Measurements from ENCODE around the gene EPB41L3. TPM values are rescaled to one million over a fixed set of nuclear protein-coding genes. Genes with fewer than 3 reads are reported as not detected.

Gene EPB41L3
- polyA plus RNA-seq, 1 donor, result 65.5 TPM

DNA sequence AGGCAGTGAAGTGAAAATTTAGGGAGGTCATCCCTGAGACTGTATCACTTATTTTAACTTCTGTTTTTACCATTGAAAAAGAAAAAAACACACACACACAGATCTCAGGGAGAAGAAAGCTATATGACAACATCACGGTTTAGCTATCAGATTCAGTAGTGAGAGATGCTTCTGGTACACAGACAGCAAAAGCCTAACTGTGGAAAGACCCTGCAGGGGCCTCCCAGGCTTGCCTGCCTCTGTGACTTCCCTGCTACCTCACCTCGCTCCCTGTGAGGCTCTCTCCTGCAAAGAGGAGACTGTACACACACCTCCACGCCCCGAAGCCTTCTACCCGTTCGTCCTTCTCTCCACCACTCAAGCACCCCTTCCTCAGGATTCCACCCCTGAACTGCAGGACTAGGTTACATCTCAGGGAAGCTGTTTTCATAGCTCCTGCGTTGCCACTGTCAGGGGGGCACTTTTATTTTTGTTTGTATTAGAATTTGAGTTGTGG is 86.3 kb downstream of the EPB41L3 start:
- no peaks in the 10 kb centered on the region for H3K4me1 ChIP-seq (ENCODE audit: control insufficient read depth, insufficient read depth, low read length)
- no peaks in the 10 kb centered on the region for H3K36me3 ChIP-seq (ENCODE audit: control insufficient read depth, insufficient read depth, low read length)
- WGBS (ENCODE audit: insufficient coverage, low lambda C conversion rate), result 46% methylated on average over 3 of the region's 7 CpGs
- H3K4me3 ChIP-seq (ENCODE audit: low read length), result no peak overlapping the region
- H3K27ac ChIP-seq (ENCODE audit: low read length), result no peak overlapping the region
- H3K27me3 ChIP-seq (ENCODE audit: control insufficient read depth, insufficient read depth, low read length), result no peaks in the 10 kb centered on the region
- no peaks in the 10 kb centered on the region for H3K9me3 ChIP-seq (ENCODE audit: control insufficient read depth, low read depth, low read length)
- DNase-seq, result no peak

DNA sequence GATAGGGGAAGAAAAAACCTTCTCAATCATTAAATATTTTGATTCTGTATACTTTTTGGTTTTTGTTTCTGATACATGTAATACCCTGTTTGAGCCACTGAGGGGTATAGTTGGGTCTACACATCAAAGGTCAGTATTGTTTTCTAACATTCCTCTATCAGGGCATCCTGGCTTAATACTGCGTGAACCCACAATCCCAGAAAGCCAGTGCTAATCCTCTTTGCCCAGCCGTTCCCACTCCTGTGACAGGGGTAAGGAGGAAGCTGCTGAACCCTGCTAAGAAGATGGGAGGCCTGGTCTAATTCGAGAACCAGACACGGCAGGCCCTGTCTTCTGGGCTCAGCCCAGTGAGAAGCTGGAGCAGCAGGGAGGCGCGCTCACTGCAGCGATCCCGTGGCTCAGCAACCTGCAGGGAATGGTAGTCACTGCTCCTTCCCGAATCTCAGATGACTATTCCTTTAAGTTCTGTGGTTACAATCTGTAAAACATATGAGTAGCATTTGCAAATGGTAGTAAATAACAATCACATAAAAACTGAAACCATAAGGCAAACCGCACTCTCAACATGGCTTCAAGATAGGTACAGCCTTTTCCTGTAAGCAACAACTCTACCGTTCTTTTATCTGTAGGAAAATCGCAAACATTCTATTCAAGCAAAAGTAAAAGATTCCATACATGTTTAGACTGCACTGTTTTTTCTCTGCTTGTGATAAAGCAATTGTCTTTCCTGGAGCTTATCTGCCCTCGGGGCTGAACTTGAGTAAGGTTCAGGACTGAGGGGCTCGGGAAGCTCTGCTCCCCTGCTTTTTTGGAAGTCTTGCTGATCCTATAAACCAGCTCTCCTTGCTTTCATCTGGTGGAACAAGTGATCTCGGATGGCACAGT is 87.0 kb downstream of the EPB41L3 start:
- Histone ChIP-seq H3K4me3 (ENCODE audit: low read length) (no peak overlapping the region), H3K27ac (ENCODE audit: low read length) (no peak overlapping the region)

DNA sequence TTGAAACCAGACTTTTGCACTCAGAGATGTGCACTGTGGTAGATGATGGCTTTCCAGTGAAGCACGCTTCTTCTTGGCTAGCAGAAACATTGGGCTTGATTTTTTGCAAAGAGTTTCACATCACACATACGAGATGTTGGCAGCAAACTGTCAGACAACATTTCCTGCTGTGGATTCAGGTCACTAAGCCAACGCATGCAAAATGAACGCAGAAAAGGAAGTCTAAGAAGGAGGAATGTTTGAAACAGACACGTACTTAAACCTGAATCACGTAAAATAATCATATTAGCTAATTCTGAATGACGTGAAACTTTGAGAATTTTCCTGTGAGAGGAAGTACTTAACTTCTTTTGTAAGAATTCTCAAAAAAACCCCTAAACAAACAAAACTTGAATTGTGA is 88.1 kb downstream of the EPB41L3 start:
- Histone ChIP-seq H3K27me3 (ENCODE audit: control insufficient read depth, insufficient read depth, low read length) (no peaks in the 10 kb centered on the region), H3K4me1 (ENCODE audit: control insufficient read depth, insufficient read depth, low read length) (no peaks in the 10 kb centered on the region), H3K9me3 (ENCODE audit: control insufficient read depth, low read depth, low read length) (no peaks in the 10 kb centered on the region), H3K4me3 (ENCODE audit: low read length) (no peak overlapping the region), H3K27ac (ENCODE audit: low read length) (no peak overlapping the region), H3K36me3 (ENCODE audit: control insufficient read depth, insufficient read depth, low read length) (no peaks in the 10 kb centered on the region)
- no peak for DNase-seq
- 97% methylated on average over 5 of the region's 7 CpGs for WGBS (ENCODE audit: insufficient coverage, low lambda C conversion rate)

More for the DNA sequence above, 87.0 kb downstream of the EPB41L3 start:
- Histone ChIP-seq H3K36me3 (ENCODE audit: control insufficient read depth, insufficient read depth, low read length) (no peaks in the 10 kb centered on the region), H3K9me3 (ENCODE audit: control insufficient read depth, low read depth, low read length) (no peaks in the 10 kb centered on the region), H3K4me1 (ENCODE audit: control insufficient read depth, insufficient read depth, low read length) (no peaks in the 10 kb centered on the region), H3K27me3 (ENCODE audit: control insufficient read depth, insufficient read depth, low read length) (no peaks in the 10 kb centered on the region)
- no peak for DNase-seq
- 44% methylated on average over 4 of the region's 15 CpGs for WGBS (ENCODE audit: insufficient coverage, low lambda C conversion rate)

DNA sequence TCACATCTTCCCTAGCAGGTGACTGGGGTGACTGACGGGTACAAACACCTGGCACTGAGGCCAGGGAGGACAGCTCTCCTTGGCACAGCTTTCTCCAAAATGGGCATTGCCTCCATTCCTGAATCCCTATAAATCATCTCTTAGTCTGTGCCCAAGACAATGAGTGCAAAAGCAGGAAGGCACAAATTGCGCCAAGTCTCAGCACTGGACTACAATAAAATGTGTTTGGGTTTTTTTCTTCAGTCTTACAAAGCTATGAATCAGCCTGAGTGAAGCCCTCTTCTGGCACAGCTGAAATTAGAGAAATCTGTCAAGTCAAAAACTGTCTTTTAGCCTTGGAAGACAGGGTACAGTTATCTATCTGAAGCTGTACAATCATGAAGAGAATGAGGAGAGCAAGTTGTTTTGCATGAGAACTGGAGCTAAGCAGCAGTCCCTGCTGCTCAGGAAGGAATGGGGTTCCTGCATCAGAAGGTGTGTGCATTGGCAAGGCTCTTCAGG is 90.8 kb downstream of the EPB41L3 start:
- WGBS (ENCODE audit: insufficient coverage, low lambda C conversion rate), result no CpG with 5 or more reads among the region's 2 CpGs
- no peaks in the 10 kb centered on the region for H3K4me1 ChIP-seq (ENCODE audit: control insufficient read depth, insufficient read depth, low read length)
- no peaks in the 10 kb centered on the region for H3K36me3 ChIP-seq (ENCODE audit: control insufficient read depth, insufficient read depth, low read length)
- H3K4me3 ChIP-seq (ENCODE audit: low read length), result no peak overlapping the region
- no peak overlapping the region for H3K27ac ChIP-seq (ENCODE audit: low read length)
- no peaks in the 10 kb centered on the region for H3K27me3 ChIP-seq (ENCODE audit: control insufficient read depth, insufficient read depth, low read length)
- DNase-seq, result no peak
- no peaks in the 10 kb centered on the region for H3K9me3 ChIP-seq (ENCODE audit: control insufficient read depth, low read depth, low read length)

DNA sequence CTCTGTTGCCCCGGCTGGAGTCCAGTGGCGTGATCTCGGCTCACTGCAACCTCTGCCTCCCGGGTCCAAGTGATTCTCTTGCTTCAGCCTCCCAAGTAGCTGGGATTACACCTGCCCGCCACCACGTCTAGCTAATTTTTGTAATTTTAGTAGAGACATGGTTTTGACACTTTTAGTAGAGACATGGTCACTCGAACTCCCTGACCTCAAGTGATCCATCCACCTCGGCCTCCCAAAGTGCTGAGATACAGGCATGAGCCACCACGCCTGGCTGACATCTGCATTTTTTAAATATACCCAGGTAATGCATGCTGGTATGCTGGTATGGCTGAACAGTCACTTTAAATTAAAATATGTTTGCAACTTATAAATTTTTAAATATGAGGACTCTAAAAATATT is 91.9 kb downstream of the EPB41L3 start:
- no peak overlapping the region for H3K27ac ChIP-seq (ENCODE audit: low read length)
- no peak overlapping the region for H3K4me3 ChIP-seq (ENCODE audit: low read length)
- no peaks in the 10 kb centered on the region for H3K4me1 ChIP-seq (ENCODE audit: control insufficient read depth, insufficient read depth, low read length)
- no peak for DNase-seq
- 100% methylated on average over 2 of the region's 9 CpGs for WGBS (ENCODE audit: insufficient coverage, low lambda C conversion rate)
- H3K27me3 ChIP-seq (ENCODE audit: control insufficient read depth, insufficient read depth, low read length), result no peaks in the 10 kb centered on the region
- H3K9me3 ChIP-seq (ENCODE audit: control insufficient read depth, low read depth, low read length), result no peaks in the 10 kb centered on the region
- H3K36me3 ChIP-seq (ENCODE audit: control insufficient read depth, insufficient read depth, low read length), result no peaks in the 10 kb centered on the region

DNA sequence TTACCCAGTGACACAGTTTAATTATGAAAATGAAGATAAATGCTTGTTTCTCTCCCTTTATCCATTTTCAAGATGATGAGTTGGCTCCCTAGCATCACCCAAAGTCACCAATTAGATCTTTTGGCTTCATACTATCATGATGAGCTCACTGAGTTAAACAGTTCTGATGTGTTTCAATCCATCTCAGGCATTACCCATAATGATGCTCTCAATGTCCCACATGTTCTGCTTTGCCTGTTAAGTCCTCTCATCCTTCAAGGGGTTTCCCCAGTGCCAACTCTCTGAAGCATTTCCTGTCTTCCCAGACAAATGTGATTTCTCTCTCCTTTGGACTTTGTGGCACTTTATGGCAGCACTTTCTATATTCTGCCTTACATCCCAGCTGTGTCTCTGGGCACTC is 92.6 kb downstream of the EPB41L3 start:
- Histone ChIP-seq H3K27ac (ENCODE audit: low read length) (no peak overlapping the region), H3K9me3 (ENCODE audit: control insufficient read depth, low read depth, low read length) (no peaks in the 10 kb centered on the region), H3K36me3 (ENCODE audit: control insufficient read depth, insufficient read depth, low read length) (no peaks in the 10 kb centered on the region), H3K4me3 (ENCODE audit: low read length) (no peak overlapping the region), H3K27me3 (ENCODE audit: control insufficient read depth, insufficient read depth, low read length) (no peaks in the 10 kb centered on the region), H3K4me1 (ENCODE audit: control insufficient read depth, insufficient read depth, low read length) (no peaks in the 10 kb centered on the region)
- DNase-seq, result no peak

DNA sequence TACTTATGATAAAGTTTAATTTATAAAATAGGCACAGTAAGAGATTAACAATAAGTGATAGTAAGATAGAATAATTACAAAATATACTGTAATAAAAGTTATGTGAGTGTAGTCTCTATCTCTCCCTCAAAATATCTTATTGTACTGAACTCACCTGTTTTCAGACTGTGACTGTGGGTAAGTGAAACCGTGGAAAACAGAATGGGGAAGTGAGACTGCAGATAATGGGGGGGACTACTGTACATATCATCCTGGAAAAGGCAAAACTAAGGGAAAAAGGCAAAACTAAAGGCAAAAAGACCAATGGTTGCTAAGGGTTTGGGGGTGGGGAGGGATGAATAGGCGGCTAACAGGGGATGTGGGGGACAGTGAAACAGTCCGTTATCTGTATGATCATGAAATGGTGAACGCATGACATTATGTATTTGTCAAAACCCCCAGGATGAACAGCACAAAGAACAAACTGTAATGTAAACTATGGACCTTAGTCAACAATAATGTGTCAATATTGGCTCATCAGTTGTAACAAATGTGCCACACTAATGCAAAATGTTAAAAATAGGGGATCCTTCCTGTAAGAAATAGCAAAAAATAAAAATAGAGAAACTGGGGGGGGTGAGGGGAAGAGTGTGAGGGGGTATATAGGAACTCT is 93.8 kb downstream of the EPB41L3 start:
- Histone ChIP-seq H3K4me3 (ENCODE audit: low read length) (no peak overlapping the region), H3K27me3 (ENCODE audit: control insufficient read depth, insufficient read depth, low read length) (no peaks in the 10 kb centered on the region), H3K4me1 (ENCODE audit: control insufficient read depth, insufficient read depth, low read length) (no peaks in the 10 kb centered on the region), H3K36me3 (ENCODE audit: control insufficient read depth, insufficient read depth, low read length) (no peaks in the 10 kb centered on the region), H3K9me3 (ENCODE audit: control insufficient read depth, low read depth, low read length) (no peaks in the 10 kb centered on the region), H3K27ac (ENCODE audit: low read length) (no peak overlapping the region)
- WGBS (ENCODE audit: insufficient coverage, low lambda C conversion rate), result 100% methylated on average over 2 of the region's 4 CpGs
- no peak for DNase-seq

DNA sequence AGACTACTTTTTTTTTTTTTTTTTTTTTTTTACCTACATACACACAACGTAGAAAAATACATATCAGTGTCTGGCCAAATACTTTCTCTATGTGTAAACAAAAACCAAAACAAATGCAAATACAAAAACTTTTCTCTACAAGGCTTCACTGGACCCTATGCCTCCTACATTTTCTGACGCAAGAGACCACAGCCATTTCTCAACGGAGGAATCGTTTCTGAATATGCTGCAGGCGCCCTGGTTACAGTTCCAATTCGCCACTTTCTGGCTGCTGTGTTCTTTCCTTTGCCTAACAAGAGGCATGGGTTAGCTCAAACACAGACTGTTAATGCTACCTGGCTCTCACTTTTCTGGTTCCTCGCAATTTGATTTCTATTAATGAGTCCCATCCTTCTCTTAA is 96.4 kb downstream of the EPB41L3 start:
- H3K27ac ChIP-seq (ENCODE audit: low read length), result no peak overlapping the region
- H3K4me1 ChIP-seq (ENCODE audit: control insufficient read depth, insufficient read depth, low read length), result no peaks in the 10 kb centered on the region
- no peaks in the 10 kb centered on the region for H3K36me3 ChIP-seq (ENCODE audit: control insufficient read depth, insufficient read depth, low read length)
- no peak overlapping the region for H3K4me3 ChIP-seq (ENCODE audit: low read length)
- no peak for DNase-seq
- no peaks in the 10 kb centered on the region for H3K27me3 ChIP-seq (ENCODE audit: control insufficient read depth, insufficient read depth, low read length)
- no peaks in the 10 kb centered on the region for H3K9me3 ChIP-seq (ENCODE audit: control insufficient read depth, low read depth, low read length)
- WGBS (ENCODE audit: insufficient coverage, low lambda C conversion rate), result 90% methylated on average over 2 of the region's 7 CpGs

DNA sequence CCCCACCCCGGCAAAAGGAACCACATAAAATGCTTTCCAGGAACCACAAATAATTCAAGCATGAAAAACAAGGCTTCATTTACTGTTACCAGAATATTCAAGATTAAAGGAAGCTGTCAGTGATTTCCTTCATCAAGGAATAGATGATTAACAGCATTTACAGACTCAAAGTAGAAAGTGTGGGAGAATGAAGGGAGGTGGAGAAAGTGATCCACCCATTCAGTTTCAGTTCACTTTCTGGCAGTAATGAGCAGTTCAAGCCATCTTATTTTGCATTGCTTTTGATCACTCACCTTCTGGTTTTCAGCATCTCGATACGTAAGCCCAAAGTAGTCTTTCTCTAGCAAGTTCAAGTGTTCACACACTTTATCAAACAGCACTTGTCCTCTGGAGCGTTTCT is 99.0 kb downstream of the EPB41L3 start:
- no peak for DNase-seq
- Histone ChIP-seq H3K36me3 (ENCODE audit: control insufficient read depth, insufficient read depth, low read length) (no peaks in the 10 kb centered on the region), H3K4me3 (ENCODE audit: low read length) (no peak overlapping the region), H3K9me3 (ENCODE audit: control insufficient read depth, low read depth, low read length) (no peaks in the 10 kb centered on the region), H3K27me3 (ENCODE audit: control insufficient read depth, insufficient read depth, low read length) (no peaks in the 10 kb centered on the region), H3K27ac (ENCODE audit: low read length) (no peak overlapping the region), H3K4me1 (ENCODE audit: control insufficient read depth, insufficient read depth, low read length) (no peaks in the 10 kb centered on the region)
- 100% methylated on average over 1 of the region's 4 CpGs for WGBS (ENCODE audit: insufficient coverage, low lambda C conversion rate)

DNA sequence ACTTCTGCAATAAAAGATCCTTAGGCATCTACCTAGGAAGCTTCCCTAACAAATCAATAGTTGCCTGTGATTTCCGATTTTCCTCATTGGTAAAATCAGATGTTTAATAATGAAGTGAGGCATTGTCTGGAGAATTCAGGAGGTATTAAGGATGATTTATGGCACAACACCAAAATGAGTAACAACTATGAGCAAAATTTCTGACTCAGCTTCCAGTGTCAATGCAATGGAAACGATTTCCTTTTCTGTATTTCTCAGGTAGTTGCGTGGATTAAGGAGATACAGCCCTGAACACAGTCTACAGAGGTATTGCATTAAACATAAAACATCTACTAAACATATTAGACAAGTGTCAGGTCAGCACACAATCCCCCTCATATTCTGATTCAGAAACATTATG is 99.5 kb downstream of the EPB41L3 start:
- Histone ChIP-seq H3K36me3 (ENCODE audit: control insufficient read depth, insufficient read depth, low read length) (no peaks in the 10 kb centered on the region), H3K4me3 (ENCODE audit: low read length) (no peak overlapping the region), H3K27ac (ENCODE audit: low read length) (no peak overlapping the region), H3K4me1 (ENCODE audit: control insufficient read depth, insufficient read depth, low read length) (no peaks in the 10 kb centered on the region), H3K27me3 (ENCODE audit: control insufficient read depth, insufficient read depth, low read length) (no peaks in the 10 kb centered on the region), H3K9me3 (ENCODE audit: control insufficient read depth, low read depth, low read length) (no peaks in the 10 kb centered on the region)
- no peak for DNase-seq
- 40% methylated on average over 1 of the region's 3 CpGs for WGBS (ENCODE audit: insufficient coverage, low lambda C conversion rate)
